Lower lobe of right lung (tissue), 2 donors: ENCODE results near the gene MTX1. TPM values are rescaled to one million over a fixed set of nuclear protein-coding genes. Genes with fewer than 3 reads are reported as not detected.

Experiments used
- ATAC-seq, 2 donors: fragments of 200-7000 bp; cut with Tn5 transposase; one replicate each; pipeline ENCODE4 v1.9.1; 2020 to 2022; ENCODE audit warnings: mild to moderate bottlenecking in 2 of 2, moderate library complexity in 2 of 2
- DNase-seq: peaks from one replicate; pipeline ENCODE4 v3.0.0-alpha.2; 2020
- H3K27ac ChIP-seq: fragments of 200-600 bp; one replicate; pipeline ENCODE4 v1.8.0; 2022
- H3K27me3 ChIP-seq: fragments of 200-600 bp; one replicate; pipeline ENCODE4 v1.8.0; 2022; ENCODE audit warnings: low read depth
- H3K36me3 ChIP-seq: fragments of 200-600 bp; one replicate; pipeline ENCODE4 v1.8.0; 2022; ENCODE audit warnings: mild to moderate bottlenecking
- H3K4me1 ChIP-seq: fragments of 200-600 bp; one replicate; pipeline ENCODE4 v1.8.0; 2022
- H3K4me3 ChIP-seq: fragments of 200-600 bp; one replicate; pipeline ENCODE4 v1.8.0; 2022; ENCODE audit warnings: mild to moderate bottlenecking
- H3K9me3 ChIP-seq: fragments of 200-600 bp; one replicate; pipeline ENCODE4 v1.8.0; 2022
- intact Hi-C: fragments of 100-400 bp; cut with DNase I; formaldehyde crosslinking; loops from one replicate; pipeline ENCODE4 v1.11.0; 2022
- total RNA-seq: library from RNA; stranded (reverse); fragmentation: NEBNext Ultra II Directional; extraction: Animal tissue kit (Norgen Biotek cat#: 25700); gene quantifications from one replicate; pipeline ENCODE4 v1.2.1, GENCODE V29; 2021
- TF ChIP-seq, protein P1 (sequence below): fragments of 200-600 bp; IDR thresholded peaks from one replicate; pipeline ENCODE4 v1.8.0; 2022; ENCODE audit warnings: antibody characterized with exemption, mild to moderate bottlenecking
- donor health status: DM: no; HTN: yes; CAD: no; lungs with severe emphysema.

The MTX1 gene
- total RNA-seq, 1 donor from 2014 or later: 27.9 TPM

DNA sequence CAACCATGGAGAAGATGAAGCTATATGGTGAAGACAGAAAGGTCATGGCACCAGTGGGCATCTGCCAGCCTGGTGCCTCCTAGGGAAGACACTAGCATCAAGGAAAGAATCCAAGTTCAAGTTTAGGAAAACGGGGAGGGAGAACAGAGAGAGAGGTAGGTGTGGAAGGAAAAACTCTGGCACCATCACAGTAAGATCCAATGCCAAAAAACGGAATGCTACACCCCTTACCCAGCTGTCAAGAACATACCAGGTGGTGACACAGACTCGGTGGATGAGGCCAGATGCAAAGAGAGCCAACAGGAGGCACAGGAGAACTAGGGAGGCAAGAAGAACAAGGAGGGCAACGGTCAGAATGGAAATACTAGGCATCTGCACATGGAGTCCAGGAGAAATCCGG is 39.0 kb upstream of the MTX1 start:
- no peak for ATAC-seq
- intact Hi-C loops: loop anchor here (5.0 kb wide), 1 partner anchor 77 kb away; no protein-coding TSS in a partner anchor
- H3K27ac ChIP-seq: no peak overlapping the region
- no peaks in the 10 kb centered on the region for H3K9me3 ChIP-seq
- H3K4me3 ChIP-seq: no peak overlapping the region
- TF ChIP-seq, protein P1, sequence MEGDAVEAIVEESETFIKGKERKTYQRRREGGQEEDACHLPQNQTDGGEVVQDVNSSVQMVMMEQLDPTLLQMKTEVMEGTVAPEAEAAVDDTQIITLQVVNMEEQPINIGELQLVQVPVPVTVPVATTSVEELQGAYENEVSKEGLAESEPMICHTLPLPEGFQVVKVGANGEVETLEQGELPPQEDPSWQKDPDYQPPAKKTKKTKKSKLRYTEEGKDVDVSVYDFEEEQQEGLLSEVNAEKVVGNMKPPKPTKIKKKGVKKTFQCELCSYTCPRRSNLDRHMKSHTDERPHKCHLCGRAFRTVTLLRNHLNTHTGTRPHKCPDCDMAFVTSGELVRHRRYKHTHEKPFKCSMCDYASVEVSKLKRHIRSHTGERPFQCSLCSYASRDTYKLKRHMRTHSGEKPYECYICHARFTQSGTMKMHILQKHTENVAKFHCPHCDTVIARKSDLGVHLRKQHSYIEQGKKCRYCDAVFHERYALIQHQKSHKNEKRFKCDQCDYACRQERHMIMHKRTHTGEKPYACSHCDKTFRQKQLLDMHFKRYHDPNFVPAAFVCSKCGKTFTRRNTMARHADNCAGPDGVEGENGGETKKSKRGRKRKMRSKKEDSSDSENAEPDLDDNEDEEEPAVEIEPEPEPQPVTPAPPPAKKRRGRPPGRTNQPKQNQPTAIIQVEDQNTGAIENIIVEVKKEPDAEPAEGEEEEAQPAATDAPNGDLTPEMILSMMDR: no peak
- no peak for DNase-seq
- H3K4me1 ChIP-seq: peaks cover 46% of the 10 kb centered on the region
- H3K27me3 ChIP-seq: peaks cover 6% of the 10 kb centered on the region
- peaks cover 23% of the 10 kb centered on the region for H3K36me3 ChIP-seq

DNA sequence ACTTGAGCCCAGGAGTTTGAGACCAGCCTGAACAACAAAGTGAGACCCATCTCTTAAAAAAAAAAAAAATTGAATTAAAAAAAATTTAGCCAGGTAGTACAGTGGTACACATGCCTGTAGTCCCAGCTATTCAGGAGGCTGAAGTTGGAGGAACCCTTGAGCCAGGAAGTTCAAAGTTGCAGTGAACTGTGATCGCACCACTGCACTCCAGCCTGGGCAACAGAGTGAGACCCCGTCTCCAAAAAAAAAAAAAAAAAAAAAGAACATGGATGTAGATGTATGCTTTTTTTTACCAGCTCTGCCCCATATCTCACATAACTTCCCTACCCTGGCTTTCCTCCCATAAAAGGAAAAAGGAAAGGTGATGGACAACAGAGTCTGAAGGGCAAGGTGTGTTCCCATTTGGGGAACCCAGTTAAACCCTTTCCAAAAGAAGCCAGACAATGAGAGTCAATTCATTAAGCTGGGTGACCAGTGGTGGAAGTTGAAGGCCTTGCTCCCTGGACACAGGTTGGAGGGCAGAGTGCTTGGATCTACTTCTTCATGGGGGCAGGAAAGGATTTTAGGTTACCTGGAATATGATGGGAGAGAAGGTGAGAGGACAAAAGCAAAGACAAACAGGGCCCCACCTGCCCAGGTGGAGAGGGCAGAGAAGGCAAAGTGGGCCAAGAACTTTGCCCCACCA is 38.3 kb upstream of the MTX1 start:
- no peak overlapping the region for H3K4me3 ChIP-seq
- ATAC-seq: no peak
- peaks cover 23% of the 10 kb centered on the region for H3K36me3 ChIP-seq
- peaks cover 6% of the 10 kb centered on the region for H3K27me3 ChIP-seq
- H3K27ac ChIP-seq: no peak overlapping the region
- DNase-seq: no peak
- H3K9me3 ChIP-seq: no peaks in the 10 kb centered on the region
- TF ChIP-seq, protein P1: no peak
- intact Hi-C loops: no loop called here
- H3K4me1 ChIP-seq: peaks cover 46% of the 10 kb centered on the region

DNA sequence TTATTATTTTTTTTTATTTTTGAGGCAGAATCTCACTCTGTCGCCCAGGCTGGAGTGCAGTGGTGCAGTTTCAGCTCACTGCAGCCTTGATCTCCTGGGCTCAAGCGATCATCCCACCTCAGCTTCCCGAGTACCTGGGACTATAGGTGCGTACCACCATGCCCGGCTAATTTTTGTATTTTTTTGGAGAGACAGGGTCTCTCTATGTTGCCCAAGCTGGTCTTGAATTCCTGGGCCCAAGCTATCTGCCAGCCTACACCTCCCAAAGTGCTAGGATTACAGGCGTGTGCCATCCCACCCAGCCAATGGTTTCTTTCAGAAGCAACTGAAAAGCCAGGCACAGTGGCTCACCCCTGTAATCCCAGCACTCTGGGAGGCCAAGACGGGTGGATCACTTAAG is 37.7 kb upstream of the MTX1 start:
- Histone ChIP-seq H3K4me3 (no peak overlapping the region), H3K36me3 (peaks cover 23% of the 10 kb centered on the region), H3K9me3 (no peaks in the 10 kb centered on the region), H3K4me1 (peaks cover 44% of the 10 kb centered on the region), H3K27me3 (peaks cover 6% of the 10 kb centered on the region), H3K27ac (no peak overlapping the region)
- no peak for ATAC-seq
- TF ChIP-seq, protein P1: no peak
- no peak for DNase-seq
- intact Hi-C loops: no loop called here

DNA sequence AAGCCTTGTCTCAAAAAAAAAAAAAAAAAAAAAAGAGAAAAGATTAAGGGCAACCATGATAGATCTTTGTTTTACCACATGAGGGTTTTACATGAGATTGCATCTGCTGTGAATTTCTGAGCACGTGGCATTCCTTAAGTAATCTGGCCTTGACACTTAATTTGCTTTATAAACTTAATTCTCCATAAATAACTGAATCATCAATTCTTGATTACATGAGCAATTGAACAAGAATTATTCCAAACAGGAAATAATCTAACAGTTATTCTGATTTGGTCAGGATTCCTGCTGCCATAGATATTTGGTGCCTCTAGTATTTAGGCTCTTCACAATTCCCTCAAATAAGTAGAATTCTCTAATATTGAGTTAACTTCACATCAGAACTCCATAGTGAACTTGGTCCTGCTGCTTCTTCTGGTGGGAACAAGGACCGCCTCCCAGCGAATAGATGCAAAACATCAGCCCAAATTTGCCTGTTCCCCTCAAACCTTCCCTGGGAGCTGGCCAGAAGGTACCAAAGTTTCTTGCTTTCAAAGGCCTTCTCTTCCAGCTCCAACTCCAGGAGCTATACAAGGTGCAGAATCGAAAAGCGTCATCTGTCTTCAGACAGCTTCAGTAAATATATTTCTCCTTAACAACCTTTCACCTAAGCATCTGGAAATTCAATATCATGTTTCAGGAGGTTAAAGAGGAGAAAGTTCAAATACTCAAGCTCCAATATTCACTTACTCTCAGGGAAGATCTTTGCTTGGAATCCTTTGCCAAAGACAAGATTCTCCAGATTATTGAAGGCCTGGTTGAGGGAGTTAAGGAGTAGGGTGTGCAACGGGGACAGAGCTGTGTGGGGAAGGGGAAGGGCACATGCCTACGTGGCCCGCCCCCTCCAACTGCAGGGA is 36.4 kb upstream of the MTX1 start:
- peaks cover 36% of the 10 kb centered on the region for H3K4me1 ChIP-seq
- TF ChIP-seq, protein P1: no peak
- peaks cover 6% of the 10 kb centered on the region for H3K27me3 ChIP-seq
- H3K4me3 ChIP-seq: peak overlapping the region; percentile 91
- no peak for DNase-seq
- peak overlapping the region; percentile 91 for H3K27ac ChIP-seq
- H3K9me3 ChIP-seq: no peaks in the 10 kb centered on the region
- peaks cover 23% of the 10 kb centered on the region for H3K36me3 ChIP-seq
- peak; percentile 4 to 18 for ATAC-seq
- intact Hi-C loops: no loop called here

DNA sequence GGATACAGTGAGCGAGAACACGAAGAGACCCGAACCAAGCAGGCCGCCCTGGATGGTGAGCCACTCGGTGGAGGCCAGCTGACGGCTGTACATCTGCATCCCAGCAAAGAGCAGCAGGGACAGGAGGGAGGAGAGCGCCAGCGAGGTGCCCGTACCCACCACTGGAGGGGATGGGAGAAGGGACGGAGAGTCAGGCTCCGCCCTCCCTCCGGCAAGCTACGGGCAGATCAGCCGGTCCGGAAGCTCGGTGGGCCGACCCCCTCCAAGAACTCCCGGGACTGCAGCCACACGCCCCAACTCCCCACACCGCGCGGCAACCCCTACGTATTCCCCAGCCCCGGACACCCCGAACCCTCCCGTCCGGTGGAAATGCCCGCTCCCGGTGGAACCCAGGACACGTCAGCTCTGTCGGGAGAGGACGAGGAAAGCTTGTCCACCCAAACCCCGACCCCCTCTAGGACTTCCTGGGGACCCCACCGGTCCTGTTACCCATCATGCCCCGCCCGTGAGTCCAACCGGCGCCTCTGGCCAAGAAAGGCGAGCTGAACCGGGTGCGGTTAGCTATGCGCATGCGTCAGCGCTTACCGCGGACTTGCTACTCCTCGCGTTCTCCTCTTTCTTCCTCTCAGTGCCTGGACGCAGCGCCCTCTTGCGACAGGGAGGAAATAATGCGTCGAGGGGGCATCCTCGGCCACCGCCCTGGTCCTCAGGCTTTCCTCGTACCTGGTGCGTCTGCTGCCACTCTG is 35.6 kb upstream of the MTX1 start, which contains the start of gene KRTCAP2:
TSS of gene KRTCAP2 (minus strand) at position 573 of the 746 bp plus-strand sequence. CDS start at position 493, 80 bp downstream.
- Histone ChIP-seq H3K36me3 (peaks cover 23% of the 10 kb centered on the region), H3K4me1 (peaks cover 34% of the 10 kb centered on the region), H3K9me3 (no peaks in the 10 kb centered on the region), H3K4me3 (peak within 1 kb of the TSS; percentile 91), H3K27me3 (peaks cover 6% of the 10 kb centered on the region), H3K27ac (peak within 1 kb of the TSS; percentile 91)
- TF ChIP-seq, protein P1: peak; percentile 92
- intact Hi-C loops: no loop called here
- ATAC-seq (peak; percentile 78 to 88), DNase-seq (peak; percentile 97)
